ENCODE measurements around the gene SNRNP70.
A peak's percentile ranks its signal among the peaks of the same experiment; 100 is the strongest.
"Not testable (repeated sequence)": the region's sequence is repeated elsewhere in the genome, so short reads cannot be mapped to it uniquely, and the experiment has no call there.

Gene SNRNP70, protein sequence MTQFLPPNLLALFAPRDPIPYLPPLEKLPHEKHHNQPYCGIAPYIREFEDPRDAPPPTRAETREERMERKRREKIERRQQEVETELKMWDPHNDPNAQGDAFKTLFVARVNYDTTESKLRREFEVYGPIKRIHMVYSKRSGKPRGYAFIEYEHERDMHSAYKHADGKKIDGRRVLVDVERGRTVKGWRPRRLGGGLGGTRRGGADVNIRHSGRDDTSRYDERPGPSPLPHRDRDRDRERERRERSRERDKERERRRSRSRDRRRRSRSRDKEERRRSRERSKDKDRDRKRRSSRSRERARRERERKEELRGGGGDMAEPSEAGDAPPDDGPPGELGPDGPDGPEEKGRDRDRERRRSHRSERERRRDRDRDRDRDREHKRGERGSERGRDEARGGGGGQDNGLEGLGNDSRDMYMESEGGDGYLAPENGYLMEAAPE

DNA sequence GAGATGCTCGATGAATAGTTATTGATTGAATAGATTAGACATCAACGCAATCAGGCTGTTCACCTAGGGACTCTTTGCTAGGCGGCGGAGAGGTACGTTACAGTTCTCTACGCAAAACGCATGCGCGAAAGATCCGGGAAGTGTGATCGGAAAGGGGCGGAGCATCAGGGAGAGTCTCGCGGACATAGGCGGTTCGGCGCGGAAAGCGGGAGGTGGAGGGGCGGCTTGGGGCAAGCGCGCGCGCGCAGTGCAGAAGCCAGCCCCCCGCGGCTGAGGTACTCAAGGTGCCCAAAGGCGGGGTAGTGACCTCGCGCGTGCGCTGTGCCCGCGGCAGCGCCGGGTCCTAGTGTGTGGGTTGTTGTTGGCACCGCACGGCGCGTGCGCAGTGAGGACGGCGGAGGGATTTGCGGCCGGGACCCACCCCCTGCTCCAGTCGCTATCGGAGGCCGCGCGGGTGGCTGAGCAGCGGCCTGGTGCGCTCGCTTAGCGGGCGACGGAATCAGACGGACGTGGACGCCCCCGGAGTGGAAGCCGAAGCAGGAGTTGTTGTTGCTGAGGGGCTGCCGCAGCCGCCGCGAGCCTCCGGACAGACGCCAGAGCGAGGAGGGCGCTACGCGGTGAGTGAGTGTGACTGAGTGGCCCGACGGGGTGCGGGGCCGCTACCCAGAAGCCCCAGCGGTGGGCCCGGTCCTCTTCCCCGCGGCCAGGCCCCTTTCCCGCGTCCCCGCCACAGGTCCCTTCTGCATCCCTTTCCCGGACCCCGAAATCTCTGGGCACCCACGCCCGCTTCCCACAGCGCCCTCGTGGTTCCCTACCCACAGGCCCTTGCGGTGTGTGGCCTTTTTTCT lies at the start of gene SNRNP70:
Gene SNRNP70 (plus strand): TSS at position 432 of the 848 bp plus-strand sequence. CDS start 964 bp downstream, outside the sequence.
- DNase-seq (ENCODE audit: low read depth) = peak; percentile 100

DNA sequence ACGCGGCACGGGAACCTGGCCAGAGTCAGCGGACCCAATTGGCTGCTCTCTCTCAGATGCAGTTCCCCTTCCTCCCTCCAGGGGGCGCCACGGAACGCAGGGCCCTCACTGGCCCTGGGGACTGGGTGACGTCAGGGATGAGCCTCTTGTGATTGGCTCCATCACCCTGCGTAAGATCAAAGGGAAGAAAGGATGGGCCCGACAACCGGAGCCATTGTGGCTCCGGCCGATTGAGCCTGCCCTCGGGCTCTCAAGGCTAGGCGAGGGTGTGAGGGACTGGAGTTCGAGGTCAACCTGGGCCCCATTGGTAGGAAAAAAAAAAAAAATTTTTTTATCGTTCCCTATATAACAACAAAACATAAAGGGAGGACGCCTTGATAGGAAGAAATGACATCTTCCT lies 48.4 kb upstream of the SNRNP70 start, which contains the start of gene CGB1:
Gene CGB1 (minus strand): TSS at position 81 of the 400 bp plus-strand sequence. CDS start 184 bp downstream, outside the sequence.
- DNase-seq (ENCODE audit: low read depth) = not testable (repeated sequence)

DNA sequence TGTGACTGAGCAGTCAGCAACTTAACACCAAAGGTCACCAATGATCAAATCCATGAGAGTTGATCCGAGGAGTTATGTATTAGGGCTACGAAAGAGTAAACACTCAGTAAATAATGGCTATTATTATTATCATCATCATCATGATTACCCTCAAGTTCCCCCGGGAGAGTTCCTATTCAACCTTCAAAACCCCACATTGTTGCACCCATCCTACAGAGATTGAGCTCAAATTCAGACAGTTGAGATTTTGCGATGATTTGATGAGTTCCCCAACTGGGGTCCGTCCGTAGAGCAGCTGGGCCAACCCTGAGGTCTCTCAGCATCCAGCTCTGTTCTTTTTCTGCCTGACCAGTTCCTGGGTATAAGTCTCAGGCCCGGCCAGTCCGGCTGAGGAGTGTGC lies 47.1 kb upstream of the SNRNP70 start:
- DNase-seq (ENCODE audit: low read depth) = not testable (repeated sequence)

DNA sequence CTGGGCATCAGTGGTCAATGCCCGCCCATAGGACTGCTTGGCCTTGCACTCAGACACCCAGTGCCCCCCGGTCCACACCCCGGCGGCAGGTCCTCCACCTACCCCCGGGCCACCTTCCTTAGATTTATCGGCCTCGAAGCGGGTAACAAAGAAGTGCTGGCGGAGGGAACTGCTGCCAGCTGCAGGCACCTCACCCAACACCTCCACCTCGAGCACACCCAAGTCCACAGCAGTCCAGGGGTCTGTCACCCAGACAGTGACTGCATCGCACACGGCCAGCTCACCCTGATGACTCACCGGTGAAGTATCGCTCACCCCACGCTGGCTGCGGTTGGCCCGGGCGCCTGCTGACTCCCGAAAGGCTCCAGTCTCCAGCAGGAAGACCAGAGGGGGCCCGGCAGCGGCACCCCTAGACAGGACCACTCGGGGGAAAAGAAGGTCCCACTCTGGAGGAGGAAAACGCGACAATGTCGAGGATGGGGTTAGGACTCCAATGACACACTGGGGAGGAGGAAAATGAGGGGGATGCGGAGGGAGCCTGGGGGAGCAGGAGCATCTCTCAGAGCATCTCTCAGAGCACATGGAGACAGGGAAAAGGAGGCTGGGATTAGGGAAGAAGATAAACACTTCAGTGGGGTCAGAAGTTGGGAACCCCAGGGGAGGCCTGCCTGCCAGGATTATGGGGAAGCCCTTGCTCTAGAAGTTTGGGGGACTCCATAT lies 46.5 kb upstream of the SNRNP70 start:
- DNase-seq (ENCODE audit: low read depth) = peak; percentile 78

DNA sequence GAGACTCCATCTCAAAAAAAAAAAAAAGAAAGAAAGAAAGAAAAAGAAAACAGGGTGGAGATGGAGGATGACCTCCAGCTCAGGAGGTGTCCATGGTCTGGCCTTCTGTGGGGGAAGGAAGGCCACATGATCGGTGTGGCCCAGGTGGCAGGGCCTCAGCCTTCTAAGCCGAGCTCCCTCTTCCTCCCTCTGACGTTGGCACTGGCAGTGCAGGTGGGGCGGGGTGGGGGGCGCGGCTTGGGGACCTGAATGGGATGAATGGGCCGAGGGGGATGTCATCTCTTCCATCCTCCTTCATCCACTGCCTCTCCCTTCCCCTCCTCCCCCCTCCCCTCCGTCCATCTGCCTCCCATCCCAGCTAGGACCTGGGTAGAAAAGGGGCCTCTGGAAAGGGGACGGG lies 45.5 kb upstream of the SNRNP70 start:
- not testable (repeated sequence) for DNase-seq (ENCODE audit: low read depth)

DNA sequence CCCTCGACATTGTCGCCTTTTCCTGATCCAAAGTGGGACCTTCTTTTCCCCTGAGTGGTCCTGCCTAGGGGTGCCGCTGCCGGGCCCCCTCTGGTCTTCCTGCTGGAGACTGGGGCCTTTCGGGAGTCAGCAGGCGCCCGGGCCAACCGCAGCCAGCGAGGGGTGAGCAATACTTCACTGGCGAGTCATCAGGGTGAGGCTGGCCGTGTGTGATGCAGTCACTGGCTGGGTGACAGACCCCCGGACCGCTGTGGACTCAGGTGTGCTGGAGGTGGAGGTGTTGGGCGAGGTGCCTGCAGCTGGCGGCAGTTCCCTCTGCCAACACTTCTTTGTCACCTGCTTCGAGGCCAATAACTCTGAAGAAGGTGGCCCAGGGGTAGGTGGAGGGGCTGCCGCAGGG lies 43.1 kb upstream of the SNRNP70 start:
- no peak for DNase-seq (ENCODE audit: low read depth)

DNA sequence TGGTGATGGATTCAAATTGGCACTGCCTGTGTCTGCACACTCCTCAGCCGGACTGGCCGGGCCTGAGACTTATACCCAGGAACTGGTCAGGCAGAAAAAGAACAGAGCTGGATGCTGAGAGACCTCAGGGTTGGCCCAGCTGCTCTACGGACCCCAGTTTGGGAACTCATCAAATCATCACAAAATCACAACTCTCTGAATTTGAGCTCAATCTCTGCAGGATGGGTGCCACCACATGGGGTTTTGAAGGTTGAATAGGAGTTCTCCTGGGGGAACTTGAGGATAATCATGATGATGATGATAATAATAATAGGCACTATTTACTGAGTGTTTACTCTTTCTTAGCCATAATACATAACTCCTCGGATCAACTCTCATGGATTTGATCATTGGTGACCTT lies 42.6 kb upstream of the SNRNP70 start:
- not testable (repeated sequence) for DNase-seq (ENCODE audit: low read depth)

DNA sequence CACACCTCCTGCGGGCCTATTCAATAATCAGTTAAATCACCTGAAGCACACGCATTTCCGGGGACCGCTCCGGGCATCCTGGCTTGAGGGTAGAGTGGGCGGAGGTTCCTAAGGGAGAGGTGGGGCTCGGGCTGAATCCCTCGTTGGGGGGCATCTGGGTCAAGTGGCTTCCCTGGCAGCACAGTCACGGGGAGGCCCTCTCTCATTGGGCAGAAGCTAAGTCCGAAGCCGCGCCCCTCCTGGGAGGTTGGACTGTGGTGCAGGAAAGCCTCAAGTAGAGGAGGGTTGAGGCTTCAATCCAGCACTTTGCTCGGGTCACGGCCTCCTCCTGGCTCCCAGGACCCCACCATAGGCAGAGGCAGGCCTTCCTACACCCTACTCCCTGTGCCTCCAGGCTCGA lies 41.7 kb upstream of the SNRNP70 start, which contains the start of gene CGB5:
Gene CGB5 (plus strand): TSS at position 301 of the 400 bp plus-strand sequence. CDS start 362 bp downstream, outside the sequence.
- DNase-seq (ENCODE audit: low read depth) = not testable (repeated sequence)

DNA sequence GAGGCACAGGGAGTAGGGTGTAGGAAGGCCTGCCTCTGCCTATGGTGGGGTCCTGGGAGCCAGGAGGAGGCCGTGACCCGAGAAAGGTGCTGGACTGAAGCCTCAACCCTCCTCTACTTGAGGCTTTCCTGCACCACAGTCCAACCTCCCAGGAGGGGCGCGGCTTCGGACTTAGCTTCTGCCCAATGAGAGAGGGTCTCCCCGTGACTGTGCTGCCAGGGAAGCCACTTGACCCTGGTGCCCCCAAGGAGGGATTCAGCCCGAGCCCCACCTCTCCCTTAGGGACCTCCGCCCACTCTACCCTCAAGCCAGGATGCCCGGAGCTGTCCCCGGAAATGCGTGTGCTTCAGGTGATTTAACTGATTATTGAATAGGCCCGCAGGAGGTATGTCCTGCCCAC lies 36.2 kb upstream of the SNRNP70 start, which contains the start of gene CGB8:
Gene CGB8 (minus strand): TSS at position 101 of the 400 bp plus-strand sequence. CDS start 372 bp downstream, outside the sequence.
- DNase-seq (ENCODE audit: low read depth) = not testable (repeated sequence)

DNA sequence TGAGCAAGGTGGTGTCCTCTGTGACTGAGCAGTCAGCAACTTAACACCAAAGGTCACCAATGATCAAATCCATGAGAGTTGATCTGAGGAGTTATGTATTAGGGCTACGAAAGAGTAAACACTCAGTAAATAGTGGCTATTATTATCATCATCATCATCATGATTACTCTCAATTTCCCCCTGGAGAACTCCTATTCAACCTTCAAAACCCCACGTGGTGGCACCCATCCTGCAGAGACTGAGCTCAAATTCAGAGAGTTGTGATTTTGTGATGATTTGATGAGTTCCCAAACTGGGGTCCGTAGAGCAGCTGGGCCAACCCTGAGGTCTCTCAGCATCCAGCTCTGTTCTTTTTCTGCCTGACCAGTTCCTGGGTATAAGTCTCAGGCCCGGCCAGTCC lies 35.4 kb upstream of the SNRNP70 start:
- not testable (repeated sequence) for DNase-seq (ENCODE audit: low read depth)

DNA sequence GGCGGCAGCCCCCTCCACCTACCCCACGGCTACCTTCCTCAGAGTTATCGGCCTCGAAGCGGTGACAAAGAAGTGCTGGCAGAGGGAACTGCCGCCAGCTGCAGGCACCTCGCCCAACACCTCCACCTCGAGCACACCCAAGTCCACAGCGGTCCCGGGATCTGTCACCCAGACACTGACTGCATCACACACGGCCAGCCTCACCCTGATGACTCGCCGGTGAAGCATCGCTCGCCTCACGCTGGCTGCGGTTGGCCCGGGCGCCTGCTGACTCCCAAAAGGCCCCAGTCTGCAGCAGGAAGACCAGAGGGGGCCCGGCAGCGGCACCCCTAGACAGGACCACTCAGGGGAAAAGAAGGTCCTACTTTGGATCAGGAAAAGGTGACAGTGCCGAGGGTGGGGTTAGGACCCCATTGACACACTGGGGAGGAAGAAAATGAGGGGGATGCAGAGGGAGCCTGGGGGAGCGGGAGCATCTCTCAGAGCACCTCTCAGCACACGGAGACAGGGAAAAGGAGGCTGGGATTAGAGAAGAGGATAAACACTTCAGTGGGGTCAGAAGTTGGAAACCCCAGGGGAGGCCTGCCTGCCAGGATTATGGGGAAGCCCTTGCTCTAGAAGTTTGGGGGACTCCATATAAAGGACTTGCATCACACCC lies 34.7 kb upstream of the SNRNP70 start:
- peak; percentile 67 for DNase-seq (ENCODE audit: low read depth)

DNA sequence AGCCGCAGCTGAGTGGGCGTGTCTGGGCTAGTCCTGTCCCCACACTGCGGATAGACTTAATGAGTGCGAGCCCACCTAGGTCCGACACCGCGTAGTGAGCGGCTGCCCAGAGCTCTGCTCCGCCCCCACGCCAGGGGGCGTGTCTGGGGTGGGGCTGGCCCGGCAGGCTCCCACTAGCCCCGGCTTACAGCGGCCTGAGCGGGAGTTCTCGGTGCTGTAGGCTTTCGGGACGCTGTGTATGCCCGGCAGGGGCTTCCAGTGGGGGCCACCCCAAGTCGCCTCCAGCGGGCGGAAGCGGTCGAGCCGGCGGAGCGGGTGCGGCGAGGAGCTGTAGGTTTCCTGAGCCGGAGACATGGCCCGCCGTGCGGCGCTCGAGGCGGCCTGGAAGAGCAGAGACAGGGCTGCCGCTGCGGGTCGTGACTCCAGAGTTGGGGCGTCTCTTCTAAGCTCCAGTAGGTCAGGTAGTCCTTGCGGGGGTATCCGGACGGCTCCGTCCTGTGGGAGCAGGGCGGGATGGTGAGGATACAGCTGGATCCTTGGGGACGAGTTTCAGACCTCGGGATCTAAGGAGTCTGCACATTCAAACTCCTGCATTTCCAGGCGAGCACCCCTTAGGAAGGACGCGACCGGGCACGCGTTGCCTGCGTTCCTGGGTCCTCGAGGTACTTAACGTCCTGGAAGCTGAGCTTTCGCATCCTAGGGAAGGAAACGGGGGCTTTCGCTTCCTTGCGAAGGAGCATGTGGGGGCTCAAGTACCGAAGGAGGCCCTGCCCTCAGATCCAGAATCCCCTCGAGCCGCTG lies 28.9 kb upstream of the SNRNP70 start:
- peak; percentile 44 for DNase-seq (ENCODE audit: low read depth)

DNA sequence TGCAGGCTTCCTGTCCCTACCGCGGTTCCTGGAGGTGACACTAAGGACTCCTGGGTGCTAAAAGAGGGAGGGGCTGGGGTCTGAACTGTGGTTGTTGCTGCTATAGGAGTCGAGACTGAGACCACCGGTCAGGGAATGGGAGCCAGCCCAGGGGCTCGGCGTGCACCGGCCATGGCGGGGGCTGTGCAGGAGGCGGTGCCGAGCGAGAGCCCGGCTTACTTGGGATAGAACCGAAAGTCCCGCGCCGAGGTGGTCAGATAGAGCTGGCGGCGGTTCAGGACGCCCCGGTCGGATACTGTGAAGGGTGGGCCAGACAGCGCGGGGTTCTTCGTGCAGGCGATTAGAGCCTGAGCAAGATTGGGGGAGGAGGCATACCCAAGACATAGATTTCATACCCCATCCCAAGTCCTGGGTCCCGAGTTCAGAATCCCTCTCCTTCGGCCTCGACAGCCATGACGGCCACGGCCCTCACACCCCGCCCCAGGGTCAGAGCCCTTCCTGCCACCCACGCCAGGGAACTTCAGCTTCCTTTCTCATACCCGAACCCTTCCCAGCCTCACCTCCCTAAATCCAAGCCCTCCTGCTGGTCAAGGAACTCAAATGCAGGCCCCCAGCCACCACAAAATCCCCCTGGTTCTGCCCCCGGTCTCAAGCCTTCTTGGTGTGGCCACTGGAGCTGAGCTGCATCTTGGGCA lies 28.2 kb upstream of the SNRNP70 start:
- not testable (repeated sequence) for DNase-seq (ENCODE audit: low read depth)

DNA sequence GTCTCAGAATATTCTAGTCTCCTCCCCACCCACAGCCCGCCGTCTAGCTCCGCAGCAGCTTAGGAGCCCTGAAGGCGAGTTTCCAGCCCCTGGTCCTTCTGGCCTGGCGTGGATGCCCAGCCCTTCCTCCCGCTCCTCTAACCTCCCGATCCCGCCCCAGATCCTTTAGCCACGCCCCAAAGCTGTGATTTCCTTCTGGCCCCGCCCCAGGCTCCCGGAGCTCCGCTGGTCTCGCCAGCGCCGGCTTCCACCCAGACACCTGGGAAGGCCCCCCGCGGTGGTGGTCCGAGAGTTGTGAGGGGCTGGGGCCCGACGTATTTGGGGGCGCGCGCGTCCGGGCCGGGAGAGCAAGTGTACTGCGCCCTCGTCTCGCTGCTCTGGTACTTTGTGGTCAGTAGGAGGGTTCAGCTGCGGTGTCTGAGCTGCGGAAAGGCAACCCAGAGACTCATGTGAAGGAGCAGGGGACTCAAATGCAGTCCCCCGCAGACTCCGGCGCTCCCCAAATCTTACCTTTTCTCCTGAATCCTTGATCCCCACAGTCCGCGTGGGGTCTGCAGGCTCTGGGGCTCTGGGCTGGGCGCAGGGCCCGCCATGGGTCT lies 27.5 kb upstream of the SNRNP70 start, which contains the start of gene CGB7:
Gene CGB7 (minus strand): TSS at position 114 of the 599 bp plus-strand sequence. CDS start 2,374 bp downstream, outside the sequence.
- DNase-seq (ENCODE audit: low read depth) = peak; percentile 57

DNA sequence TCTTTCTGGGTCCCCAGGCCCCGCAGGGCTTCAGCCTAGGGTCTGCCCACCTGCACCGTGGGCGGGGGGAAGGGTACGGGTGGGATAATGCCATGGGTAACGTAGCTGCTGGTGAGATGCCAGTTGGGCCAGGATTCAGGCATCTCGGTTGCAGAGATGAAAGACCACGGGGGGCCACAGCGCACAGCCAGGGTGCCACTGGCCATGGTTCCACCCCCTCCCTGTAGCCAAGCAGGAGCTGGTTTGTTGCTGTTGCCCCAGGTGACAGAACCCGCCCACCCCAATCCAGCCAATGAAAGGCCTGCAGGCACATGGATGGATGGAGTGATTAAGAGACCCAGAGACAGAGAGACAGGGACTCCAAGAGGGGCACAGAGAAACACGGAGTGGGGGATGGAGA lies 26.7 kb upstream of the SNRNP70 start:
- DNase-seq (ENCODE audit: low read depth) = peak; percentile 38

DNA sequence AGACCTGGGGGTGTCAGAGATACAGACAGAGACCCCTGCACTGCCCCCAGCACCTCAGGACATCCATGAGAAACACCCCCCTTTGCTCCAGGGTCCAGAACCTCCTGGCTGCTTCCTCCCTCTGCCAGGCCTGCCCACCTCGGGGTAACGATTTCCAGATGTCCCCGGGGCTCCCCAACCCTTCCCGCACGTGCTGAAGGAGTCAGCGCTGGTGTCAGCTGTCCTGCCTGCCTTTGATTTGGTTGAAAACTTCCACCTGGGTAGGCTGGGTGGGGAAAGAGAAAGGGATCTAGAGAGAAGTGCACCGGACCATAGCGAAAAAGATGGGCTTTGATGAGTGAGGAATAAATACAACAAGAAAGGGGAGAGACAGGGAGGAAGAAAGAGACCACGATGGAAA lies 26.2 kb upstream of the SNRNP70 start:
- DNase-seq (ENCODE audit: low read depth) = no peak

DNA sequence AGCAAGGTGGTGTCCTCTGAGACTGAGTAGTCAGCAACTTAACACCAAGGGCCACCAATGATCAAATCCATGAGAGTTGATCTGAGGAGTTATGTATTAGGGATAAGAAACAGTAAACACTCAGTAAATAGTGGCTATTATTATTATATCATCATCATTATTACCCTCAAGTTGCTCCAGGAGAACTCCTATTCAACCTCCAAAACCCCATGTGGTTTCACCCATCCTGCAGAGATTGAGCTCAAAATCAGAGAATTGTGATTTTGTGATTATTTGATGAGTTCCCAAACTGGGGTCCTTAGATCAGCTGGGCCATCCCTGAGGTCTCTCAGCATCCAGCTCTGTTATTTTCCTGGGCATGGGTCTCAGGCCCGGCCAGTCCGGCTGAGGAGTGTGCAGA lies 24.3 kb upstream of the SNRNP70 start:
- no peak for DNase-seq (ENCODE audit: low read depth)

DNA sequence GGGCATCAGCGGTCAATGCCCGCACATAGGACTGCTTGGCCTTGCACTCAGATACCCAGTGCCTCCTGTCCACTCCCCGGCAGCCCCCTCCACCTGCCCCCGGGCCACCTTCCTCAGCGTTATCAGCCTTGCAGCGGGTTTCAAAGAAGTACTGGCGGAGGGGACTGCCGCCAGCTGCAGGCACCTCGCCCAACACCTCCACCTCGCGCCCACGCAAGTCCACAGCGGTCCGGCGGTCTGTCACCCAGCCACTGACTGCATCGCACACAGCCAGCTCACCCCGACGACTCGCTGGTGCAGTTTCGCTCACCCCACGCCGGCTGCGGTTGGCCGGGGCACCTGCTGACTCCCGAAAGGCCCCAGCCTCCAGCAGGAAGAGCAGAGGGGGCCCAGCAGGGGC lies 23.8 kb upstream of the SNRNP70 start:
- DNase-seq (ENCODE audit: low read depth) = no peak

DNA sequence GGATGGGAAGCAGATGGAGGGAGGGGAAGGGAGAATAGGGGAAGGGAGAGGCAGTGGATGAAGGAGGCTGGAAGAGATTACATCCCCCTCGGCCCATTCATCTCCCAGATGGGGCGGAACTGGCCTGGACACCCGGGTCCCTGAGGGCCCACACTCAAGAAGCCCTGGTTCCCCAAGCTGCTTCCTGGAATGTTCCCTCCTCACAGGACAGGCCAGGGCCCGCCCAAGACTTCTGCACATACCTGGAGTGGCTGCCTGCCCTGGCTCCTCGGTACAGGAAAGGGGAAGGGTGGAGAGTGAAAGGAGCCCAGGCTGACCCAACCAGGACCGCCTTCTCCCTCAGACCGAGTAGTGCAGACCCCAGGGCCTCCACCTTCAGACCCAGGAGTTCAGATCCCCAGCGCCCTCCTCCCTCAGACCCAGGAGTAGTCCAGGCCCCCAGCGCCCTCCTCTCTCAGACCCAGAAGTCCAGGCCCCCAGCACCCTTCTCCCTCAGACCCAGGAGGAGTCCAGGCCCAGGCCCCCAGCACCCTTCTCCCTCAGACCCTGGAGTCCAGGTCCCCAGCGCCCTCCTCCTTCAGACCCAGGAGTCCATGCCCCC lies 21.1 kb upstream of the SNRNP70 start:
- no peak for DNase-seq (ENCODE audit: low read depth)
